ENCODE measurements around the gene ZIC1.

- TF ChIP-seq CTCF (IDR thresholded peaks at IDR 0.05) (no peak), POLR2A (IDR thresholded peaks at IDR 0.05) (no peak)
Observed at GRCh38 chr3:147368151-147368550, 41.0 kb upstream of the ZIC1 start.
